GM12878 (cell line): ENCODE data around the gene ZNF225.

Experiments
- EGR1 ChIP-seq, 2 experiments: IDR thresholded peaks; 1 replicate in 1 of 2; 2 replicates in 1 of 2; pipeline ENCODE4 v1.6.1; 2011 to 2012; ENCODE audit warnings: low read depth in 2 of 2, low read length in 2 of 2, borderline replicate concordance in 1 of 2, mild to moderate bottlenecking in 1 of 2, moderate library complexity in 1 of 2
- NFXL1 ChIP-seq: fragments of 450-650 bp; IDR thresholded peaks from 2 replicates; pipeline ENCODE4 v1.6.1; 2017; ENCODE audit warnings: antibody characterized with exemption, mild to moderate bottlenecking, borderline replicate concordance
- POLR2A ChIP-seq: IDR thresholded peaks from 2 replicates; pipeline ENCODE4 v1.6.1; 2011; ENCODE audit warnings: low read depth, mild to moderate bottlenecking, low read length
- RCOR1 ChIP-seq: conservative IDR thresholded peaks from 2 replicates; pipeline ENCODE4 v1.6.1; 2012; ENCODE audit warnings: low read depth, low read length, improper control_type of control experiment

DNA sequence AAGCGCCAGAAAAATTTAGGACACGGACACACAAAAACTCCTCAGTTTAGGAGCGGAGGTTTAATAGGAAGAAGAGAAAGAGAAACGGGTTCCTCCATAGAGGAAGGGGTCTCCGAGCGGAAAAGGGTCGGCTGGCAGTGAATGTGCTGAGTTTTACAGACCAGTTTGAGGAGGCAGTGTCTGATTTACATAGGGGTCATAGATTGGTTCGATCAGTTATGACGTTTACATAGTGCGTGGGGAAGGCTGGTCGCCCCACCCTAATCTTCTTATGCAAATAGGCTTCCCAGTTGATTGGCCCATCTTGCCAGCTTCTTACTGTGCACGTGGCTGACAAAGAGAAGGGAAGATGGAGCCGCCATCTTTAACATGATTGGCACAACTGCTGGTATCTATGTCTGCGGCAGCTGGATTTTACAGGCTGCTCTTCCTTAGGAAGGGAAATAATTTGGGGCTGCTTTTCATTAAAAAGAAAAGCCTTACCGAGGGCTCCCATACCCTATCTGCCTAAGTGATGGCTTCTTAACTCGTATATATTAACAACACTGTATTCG, 1.2 kb upstream of the ZNF225 start:
- TF ChIP-seq RCOR1 = no peak
- no peak for TF ChIP-seq NFXL1
- TF ChIP-seq POLR2A = no peak
- TF ChIP-seq EGR1 (IDR thresholded peaks at IDR 0.05; ENCODE audit: borderline replicate concordance in 1 of 2, low read depth in 2 of 2, low read length in 2 of 2) = no peak
